ENCODE data around the gene HSD3B7. TPM values are rescaled to one million over a fixed set of nuclear protein-coding genes. Genes with fewer than 3 reads are reported as not detected.

HSD3B7 gene
- total RNA-seq: 42.6 and 51.9 TPM in 2 replicates

DNA sequence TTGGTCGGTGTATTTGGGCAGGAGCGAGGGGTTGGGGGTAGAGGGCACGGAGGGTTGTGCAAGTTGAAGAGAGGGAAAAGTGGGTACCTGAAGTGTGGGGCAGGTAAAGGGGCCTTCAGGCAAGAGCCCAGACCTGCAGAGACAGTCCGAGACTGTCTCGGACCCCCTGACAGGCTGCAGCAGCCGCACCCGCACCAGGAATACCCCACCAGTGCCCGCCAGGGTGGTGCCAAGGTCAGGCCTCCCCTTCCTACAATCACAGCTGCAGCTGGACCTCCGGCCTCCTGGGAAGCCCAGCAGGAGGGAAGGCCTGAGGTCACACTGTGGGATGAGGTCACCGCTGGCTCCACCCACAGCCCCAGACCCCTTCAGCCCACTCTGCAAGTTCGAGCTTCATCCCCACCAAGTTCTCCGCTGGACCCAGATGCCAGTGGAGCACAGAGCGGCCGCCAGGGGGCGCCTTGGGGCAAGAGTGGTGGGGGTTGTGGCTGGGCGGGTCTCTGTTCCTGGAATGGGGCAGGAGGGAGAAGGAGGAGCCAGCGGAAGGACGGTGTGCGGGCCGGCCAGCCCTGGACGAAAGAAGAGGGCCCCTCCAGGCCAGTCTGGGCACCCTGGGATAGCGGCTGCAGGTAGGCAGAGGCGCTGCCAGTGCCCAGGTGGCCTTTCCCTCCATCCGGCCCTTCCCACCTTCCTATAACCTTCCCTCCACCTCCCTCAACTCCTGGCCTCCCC is at the start of gene HSD3B7:
HSD3B7 (plus strand) TSS at position 539 of the 732 bp plus-strand sequence. CDS start 452 bp downstream, outside the sequence.

GRCh38 chr16:30948667-30949649 is 36.0 kb upstream of the HSD3B7 start, which contains the start of gene ORAI3:
Gene ORAI3 (plus strand): TSS chr16:30949068. CDS start chr16:30949290, 222 bp downstream.

DNA sequence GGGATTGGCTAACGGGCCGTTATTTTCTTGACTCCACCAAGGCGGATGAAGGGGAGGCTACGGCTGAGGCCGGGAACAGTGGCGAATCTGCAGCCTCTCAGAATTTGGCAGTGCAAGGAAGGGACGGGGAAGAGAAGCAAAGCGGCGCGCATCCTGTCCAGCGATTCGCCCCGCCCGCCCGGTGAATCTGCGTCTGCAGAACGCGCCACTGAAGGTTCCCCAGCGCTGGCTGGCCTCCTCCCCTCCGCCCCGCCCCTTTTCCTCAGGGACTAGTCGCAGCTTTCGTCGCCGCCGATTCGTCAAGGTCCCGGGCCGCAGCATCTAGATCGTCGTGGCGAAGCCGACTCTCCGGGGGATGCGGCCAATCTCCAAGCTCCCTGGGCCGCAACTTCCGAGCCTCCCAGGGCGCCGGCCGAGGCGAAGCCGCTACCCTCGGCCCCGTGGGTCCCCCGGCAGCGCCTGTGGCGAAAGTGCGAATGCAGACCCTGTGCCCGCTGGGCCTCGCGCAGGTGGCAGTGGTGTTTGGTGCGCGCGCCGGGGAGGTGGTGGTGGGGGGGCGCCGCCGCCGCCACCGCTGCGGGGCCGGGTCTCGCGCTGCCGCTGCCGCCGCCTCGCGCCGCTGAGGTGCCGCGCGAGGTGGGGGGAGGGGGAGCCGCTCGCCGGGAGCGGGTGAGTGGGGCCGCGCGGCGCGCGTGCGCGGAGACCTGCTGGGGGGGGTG is 27.4 kb upstream of the HSD3B7 start, which contains the start of gene SETD1A:
SETD1A (plus strand) TSS at position 299 of the 719 bp plus-strand sequence. CDS start 978 bp downstream, outside the sequence.

DNA sequence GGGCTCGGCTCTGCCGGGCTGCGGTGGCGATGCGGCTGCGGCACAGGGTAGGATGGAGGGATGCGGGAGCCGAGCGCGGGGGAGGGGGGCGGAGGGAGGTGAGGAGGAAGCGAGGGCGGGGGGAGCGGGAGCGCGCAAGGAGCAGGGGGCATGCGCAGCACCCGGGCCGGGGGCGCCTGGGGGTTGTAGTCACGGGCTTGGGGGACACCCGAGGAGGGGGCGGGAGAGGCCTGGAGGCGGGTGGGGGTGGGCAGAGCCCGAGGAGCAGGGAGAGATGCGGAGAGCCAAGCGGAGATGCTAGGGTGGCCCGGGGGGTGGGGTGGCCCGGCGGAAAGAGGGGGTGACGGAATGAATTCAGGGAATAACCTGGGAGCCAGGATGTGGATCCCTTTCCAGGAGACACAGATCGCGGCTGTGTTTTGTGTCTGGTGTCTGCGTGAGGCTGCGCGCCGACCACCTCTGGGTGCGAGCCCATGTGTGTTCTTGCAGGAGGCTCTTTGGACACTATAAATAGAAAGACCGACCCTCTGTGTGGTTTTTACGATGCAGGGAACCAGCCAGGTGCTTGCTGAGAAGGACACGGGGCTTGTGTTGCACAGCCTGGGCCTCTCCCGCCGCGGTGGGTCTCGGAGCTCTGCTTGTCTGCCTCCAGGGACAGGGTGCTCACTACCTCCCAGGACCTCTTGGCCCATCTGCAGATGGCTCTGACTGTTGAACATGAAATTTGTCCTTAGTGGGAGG is 25.7 kb downstream of the HSD3B7 start, which contains the start of gene STX1B:
STX1B (minus strand) TSS at position 54 of the 741 bp plus-strand sequence. CDS start 242 bp downstream, outside the sequence.

DNA sequence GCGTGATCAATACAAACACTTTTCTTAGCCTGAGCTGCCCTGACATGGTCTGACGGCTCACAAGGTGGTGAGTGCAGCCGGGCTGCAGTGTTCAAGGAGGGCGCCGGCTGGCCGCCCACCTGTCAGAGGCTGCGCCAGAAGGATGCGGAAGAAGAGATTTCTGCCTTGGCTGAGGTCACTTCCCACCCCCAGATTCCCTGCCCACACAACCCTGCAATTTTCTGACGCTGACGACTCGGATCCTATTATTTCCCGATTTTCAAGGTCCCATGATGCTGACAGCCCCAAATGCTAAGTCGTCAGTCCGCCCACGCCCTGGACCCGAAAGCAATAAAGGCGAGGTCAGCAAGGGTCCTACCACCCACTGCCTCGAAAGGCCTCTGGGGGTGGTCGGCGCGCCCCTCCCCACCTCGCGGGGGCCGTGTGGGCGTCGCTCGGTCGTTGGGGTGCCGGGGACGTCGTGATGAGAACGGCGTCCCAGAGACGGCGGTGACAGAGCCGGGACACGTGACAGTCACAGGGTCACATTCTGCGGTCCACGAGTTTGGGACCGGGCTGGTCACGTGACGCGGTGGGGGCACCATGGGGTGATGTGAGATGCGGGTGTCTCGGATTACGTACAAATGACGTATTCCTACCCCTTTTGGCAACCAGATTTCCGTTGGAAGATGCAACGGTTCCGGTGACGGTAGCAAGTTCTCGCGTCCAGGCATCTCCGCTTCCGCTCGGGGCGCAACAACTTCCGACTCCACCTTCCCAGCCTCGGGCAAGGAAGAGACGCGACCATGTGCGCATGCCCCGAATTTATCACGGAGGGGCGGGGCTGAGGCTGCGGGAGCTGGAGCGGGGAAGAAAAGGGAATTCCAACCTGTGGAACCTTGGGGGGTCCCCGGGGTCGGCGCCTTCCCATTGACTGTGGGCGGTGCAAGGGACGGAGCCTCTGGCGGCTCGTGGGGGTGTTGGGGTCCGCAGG is 48.0 kb downstream of the HSD3B7 start, which contains the start of gene STX4:
STX4 (plus strand) TSS at position 823 of the 973 bp plus-strand sequence. CDS start 248 bp downstream, outside the sequence.

Small RNAs within 50 kb of the gene (small RNA-seq; reads per million reads assigned to genes)
- gene AC135048.1: not detected

Other genes with a start within 250 kb of the HSD3B7 start
- 15.2 and 17.4 TPM in 2 replicates for gene PHKG2, start 236.8 kb upstream of the HSD3B7 start, total RNA-seq
- 2.1 and 2.2 TPM in 2 replicates for gene CFAP119, start 223.1 kb upstream of the HSD3B7 start, total RNA-seq
- 63.6 and 70.5 TPM in 2 replicates for gene RNF40, start 222.9 kb upstream of the HSD3B7 start, total RNA-seq
- 14.5 and 16.2 TPM in 2 replicates for gene ZNF629, start 198.0 kb upstream of the HSD3B7 start, total RNA-seq
- 34.6 and 38.0 TPM in 2 replicates for gene BCL7C, start 91.1 kb upstream of the HSD3B7 start, total RNA-seq
- gene CTF1, start 88.6 kb upstream of the HSD3B7 start, total RNA-seq: 2.4 and 2.6 TPM in 2 replicates
- 11.5 and 12.0 TPM in 2 replicates for gene FBXL19, start 61.6 kb upstream of the HSD3B7 start, total RNA-seq
- 34.4 and 37.7 TPM in 2 replicates for gene ORAI3, start 36.1 kb upstream of the HSD3B7 start, total RNA-seq
- gene SETD1A, start 27.5 kb upstream of the HSD3B7 start, total RNA-seq: 2.5 and 4.0 TPM in 2 replicates
- 1.4 and 2.1 TPM in 2 replicates for gene STX1B, start 25.4 kb downstream of the HSD3B7 start, total RNA-seq
- 21.7 and 26.1 TPM in 2 replicates for gene STX4, start 48.4 kb downstream of the HSD3B7 start, total RNA-seq
- gene ZNF668, start 89.0 kb downstream of the HSD3B7 start, total RNA-seq: 7.8 and 10.9 TPM in 2 replicates
- gene ZNF646, start 89.2 kb downstream of the HSD3B7 start, total RNA-seq: 12.4 and 13.2 TPM in 2 replicates
- 1.9 and 3.7 TPM in 2 replicates for gene PRSS53, start 103.7 kb downstream of the HSD3B7 start, total RNA-seq
- 149 and 200 TPM in 2 replicates for gene VKORC1, start 109.6 kb downstream of the HSD3B7 start, total RNA-seq
- 32.0 and 32.5 TPM in 2 replicates for gene BCKDK, start 123.2 kb downstream of the HSD3B7 start, total RNA-seq
- gene KAT8, start 132.5 kb downstream of the HSD3B7 start, total RNA-seq: 26.2 and 27.0 TPM in 2 replicates
- not detected in 2 replicates for gene PRSS8, start 150.5 kb downstream of the HSD3B7 start, total RNA-seq
- gene PRSS36, start 164.9 kb downstream of the HSD3B7 start, total RNA-seq: 0.22 and 0.91 TPM in 2 replicates
- gene FUS, start 194.9 kb downstream of the HSD3B7 start, total RNA-seq: 39.7 and 45.1 TPM in 2 replicates
- gene PYCARD, start 217.6 kb downstream of the HSD3B7 start, total RNA-seq: 42.3 and 43.9 TPM in 2 replicates
- not detected in 2 replicates for gene TRIM72, start 228.9 kb downstream of the HSD3B7 start, total RNA-seq
- gene PYDC1, start 231.9 kb downstream of the HSD3B7 start, total RNA-seq: not detected in 2 replicates

Data from articular chondrocyte of knee joint (primary cell).